HT-29 (cell line): ENCODE measurements around the gene WAC. TPM values are rescaled to one million over a fixed set of nuclear protein-coding genes. Genes with fewer than 3 reads are reported as not detected.
A peak's percentile ranks its signal among the peaks of the same experiment; 100 is the strongest.
"Not testable (repeated sequence)": the region's sequence is repeated elsewhere in the genome, so short reads cannot be mapped to it uniquely, and the experiment has no call there.

Experiments used
- DNase-seq: peaks from one replicate; pipeline ENCODE4 v3.0.0-alpha.2; 2015; ENCODE audit warnings: low spot score
- total RNA-seq: library from RNA; depleted of rRNA; stranded (reverse); fragments of >200 nt; shearing (Covaris generic); gene quantifications from 2 replicates; pipeline ENCODE4 v1.2.3, GENCODE V29; 2014

WAC gene
- total RNA-seq, 1 experiment from 2014 or later, result 47.9 TPM

DNA sequence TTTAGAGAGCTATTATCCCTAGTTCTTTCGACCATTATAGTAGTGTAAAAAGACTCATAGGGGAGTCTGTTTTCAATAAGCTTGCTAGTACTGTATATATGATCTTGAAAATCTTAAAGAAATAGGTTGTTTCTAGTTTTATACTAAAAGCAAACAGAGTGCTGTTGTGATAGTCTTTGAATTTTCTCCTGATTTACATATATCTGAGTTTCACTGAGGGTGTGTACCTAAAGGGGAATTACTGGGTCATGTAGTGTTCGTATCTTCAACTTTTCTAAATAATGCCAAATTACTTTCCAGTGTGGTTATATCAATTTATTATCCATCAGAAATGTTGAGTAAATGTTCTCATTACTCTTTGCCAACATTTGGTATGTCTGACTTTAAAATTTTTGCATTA, 73.7 kb downstream of the WAC start:
- DNase-seq, result no peak

- DNase-seq, result not testable (repeated sequence)
Measured at GRCh38 chr10:28609636-28610035, 76.7 kb downstream of the WAC start.

GRCh38 chr10:28612877-28613276, 80.0 kb downstream of the WAC start:
- DNase-seq, result no peak

DNA sequence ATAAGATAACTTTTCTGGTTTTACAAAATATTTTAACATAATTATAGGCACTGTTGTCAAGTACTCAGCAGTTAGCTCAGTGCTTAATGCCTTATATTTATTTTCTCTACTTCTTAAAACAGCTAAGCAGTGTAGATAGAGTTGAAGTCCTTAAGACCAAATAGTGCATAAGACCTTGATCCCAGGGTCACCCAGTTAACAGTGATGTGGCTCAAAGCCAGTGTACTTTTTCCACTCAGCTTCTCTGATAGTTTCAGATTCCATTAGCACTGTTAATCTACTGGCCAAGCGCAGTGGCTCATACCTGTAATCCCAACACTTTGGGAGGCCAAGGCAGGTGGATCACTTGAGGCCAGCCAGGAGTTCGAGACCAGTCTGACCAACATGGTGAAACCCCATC, 83.6 kb downstream of the WAC start:
- DNase-seq, result no peak

DNA sequence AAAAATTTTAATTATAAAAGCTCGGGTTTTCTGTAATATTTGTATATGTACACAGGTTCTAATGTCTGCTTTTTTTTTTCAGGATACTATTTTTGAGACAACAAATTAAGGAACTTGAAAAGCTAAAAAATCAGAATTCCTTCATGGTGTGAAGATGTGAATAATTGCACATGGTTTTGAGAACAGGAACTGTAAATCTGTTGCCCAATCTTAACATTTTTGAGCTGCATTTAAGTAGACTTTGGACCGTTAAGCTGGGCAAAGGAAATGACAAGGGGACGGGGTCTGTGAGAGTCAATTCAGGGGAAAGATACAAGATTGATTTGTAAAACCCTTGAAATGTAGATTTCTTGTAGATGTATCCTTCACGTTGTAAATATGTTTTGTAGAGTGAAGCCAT, 86.5 kb downstream of the WAC start:
- no peak for DNase-seq

- no peak for DNase-seq
Measured at GRCh38 chr10:28620251-28620650, 87.3 kb downstream of the WAC start.

GRCh38 chr10:28623483-28623882, 90.6 kb downstream of the WAC start:
- DNase-seq, result no peak

GRCh38 chr10:28624351-28624750, 91.4 kb downstream of the WAC start:
- no peak for DNase-seq

- DNase-seq, result no peak
Measured at GRCh38 chr10:28627102-28627501, 94.2 kb downstream of the WAC start.

- peak; percentile 79 for DNase-seq
Measured at GRCh38 chr10:28628184-28628893, 95.4 kb downstream of the WAC start.

GRCh38 chr10:28631896-28632583, 99.1 kb downstream of the WAC start:
- DNase-seq, result no peak

DNA sequence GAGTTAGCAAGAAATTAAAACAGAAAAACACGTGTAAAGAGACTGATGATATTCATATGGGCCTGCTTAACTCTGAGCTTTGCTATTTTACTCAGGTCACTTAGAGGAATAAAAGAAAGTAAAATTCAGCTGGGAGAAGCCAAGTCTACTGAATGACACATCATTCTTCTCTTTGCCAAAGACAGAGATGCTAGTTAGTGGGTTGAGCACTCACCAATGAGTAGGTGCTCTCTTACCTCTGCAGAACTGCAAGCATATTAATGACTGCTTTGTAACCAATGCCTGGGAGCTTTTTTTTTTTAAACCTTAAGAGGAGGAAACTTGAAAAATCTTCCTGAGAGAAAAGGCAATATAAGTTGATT, 99.6 kb downstream of the WAC start:
- no peak for DNase-seq

- DNase-seq, result no peak
Measured at GRCh38 chr10:28633750-28634149, 100.8 kb downstream of the WAC start.

DNA sequence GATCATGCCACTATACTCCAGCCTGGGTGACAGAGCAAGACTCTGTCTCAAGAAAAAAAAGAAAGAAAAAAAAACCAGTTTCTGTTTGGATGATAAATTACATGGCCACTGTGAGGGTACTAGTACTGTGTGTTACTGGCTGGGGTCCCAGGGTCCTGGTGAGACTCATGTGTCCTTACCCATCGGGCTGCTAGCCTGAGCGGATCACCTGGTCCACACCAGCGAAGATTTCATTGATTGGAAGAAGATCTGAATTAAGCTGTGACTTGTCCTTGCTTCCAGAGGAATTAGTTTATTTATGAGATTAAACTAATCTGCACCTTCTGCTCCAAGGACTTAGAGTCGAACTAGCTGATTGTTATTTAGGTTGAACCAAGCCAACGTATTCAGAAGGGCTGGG, 104.4 kb downstream of the WAC start:
- no peak for DNase-seq

DNA sequence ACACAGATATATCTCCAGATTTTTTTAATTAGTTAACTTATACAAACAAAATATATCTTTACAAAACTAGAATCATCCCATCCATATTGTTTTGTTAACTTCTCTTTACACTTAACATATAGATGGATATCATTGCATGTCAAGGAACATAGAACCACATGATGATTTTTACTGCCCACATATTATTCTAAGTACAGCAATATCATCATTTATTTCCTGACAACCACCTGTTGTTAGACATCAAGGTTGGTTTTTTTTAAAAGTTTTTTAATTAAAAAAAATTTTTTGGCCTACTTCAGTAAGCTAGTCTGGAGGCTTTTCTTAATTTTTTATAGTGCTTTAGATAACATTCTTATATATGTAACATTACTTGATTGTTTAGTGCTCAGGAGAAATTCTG, 105.5 kb downstream of the WAC start:
- no peak for DNase-seq

GRCh38 chr10:28640551-28640950, 107.6 kb downstream of the WAC start:
- no peak for DNase-seq

GRCh38 chr10:28644647-28645046, 111.7 kb downstream of the WAC start:
- no peak for DNase-seq

DNA sequence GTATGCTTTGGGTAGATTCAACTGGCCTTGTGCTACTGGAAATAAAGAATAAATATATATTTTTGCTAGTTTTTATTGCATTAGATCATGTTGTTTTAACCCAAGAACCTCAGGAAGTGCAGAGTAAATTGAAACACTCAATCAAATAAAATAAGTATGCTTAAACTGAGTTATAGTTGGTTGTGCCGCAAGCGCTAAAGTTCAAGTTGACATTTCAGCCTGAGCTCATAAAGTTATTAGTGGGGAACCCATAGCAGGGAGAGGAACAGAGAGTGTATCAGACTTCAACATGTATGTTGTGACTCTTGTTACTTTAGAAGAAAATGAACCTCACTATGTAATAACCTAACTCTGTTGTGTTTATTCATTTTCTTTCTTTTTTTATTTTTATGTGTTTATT, 119.2 kb downstream of the WAC start:
- DNase-seq, result no peak

DNA sequence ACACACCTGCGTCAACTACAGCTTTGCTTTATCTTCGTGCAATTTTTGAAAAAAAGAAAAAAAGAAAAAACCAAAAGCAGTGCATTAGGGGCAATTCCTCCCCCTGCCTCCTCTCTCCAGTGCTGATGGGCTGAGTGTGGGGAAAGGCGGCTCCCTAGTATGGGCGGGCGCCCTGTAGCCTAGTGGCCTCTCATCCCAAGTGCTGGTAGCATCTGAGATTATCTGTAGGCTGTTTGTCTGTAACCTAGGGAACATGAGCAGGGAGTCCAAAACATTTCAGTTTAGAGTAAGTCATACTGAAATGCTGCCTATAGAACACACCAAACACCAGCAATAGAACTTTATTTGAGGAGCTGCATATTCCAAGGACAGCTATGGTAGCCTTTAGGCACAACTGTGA, 119.8 kb downstream of the WAC start:
- DNase-seq, result no peak

GRCh38 chr10:28658824-28659223, 125.9 kb downstream of the WAC start:
- not testable (repeated sequence) for DNase-seq

GRCh38 chr10:28661035-28661434, 128.1 kb downstream of the WAC start:
- no peak for DNase-seq

DNA sequence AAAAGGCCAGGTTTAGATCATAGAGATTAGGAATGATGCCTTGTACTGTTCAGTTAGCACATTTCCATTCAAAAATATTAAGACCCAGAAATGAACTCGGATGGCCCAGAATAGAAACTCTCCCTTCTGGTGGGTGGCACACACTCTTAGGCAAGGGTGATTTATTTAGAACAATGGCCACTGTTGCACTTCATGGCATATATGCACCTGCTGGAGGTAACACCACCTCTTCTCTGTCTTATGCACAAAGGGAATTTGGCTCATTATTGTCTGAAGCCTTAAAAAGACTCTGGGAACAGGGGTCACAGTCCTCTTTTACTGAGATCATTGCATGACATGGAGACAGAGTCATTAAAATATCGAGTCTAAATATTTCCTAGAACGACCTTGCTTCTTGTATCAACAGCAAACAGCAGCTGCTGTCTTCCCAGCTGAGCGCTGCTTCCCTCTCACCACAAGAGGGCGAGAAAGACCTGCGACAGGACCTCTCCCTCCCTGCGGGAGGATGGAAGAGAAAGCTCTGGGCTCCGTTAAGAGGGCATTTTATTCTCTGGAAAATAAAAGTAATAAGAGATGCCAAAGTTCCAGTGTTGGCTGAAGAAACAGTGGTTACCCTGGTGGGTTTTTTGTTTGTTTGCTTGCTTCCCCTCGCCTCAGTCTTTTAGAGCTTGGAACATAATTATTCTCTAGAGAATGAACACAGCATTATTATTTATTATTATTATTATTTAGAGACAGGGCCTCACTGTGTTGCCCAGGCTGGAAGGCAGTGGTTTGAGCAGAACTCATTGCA, 130.9 kb downstream of the WAC start:
- DNase-seq, result peak; percentile 77

DNA sequence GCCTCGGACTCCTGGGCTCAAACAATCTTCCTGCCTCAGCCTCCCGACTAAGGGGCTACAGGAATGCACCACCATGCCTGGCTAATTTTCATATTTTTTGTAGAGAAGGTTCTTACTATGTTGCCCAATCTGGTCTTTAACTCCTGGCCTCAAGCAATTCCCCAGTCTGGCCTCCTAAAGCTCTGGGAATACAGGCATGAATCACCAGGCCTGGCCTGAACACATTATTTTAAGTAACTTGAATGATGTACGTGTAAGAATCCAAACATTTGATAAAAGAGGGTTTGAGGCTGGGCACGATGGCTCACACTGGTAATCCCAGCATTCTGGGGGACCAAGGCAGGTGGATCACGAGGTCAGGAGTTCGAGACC, 131.4 kb downstream of the WAC start:
- no peak for DNase-seq
